ENCODE measurements around the gene PSMD10. TPM values are rescaled to one million over a fixed set of nuclear protein-coding genes. Genes with fewer than 3 reads are reported as not detected.

The PSMD10 gene
- total RNA-seq, 1 donor from 2014 or later = 47.3 TPM

- Histone ChIP-seq H3K4me2 (ENCODE audit: low read length) (peak overlapping the region; percentile 83), H3K9ac (ENCODE audit: low read length) (peak overlapping the region; percentile 98), H3K36me3 (ENCODE audit: insufficient read depth, low read length) (no peaks in the 10 kb centered on the region), H3K4me1 (ENCODE audit: insufficient read depth, low read length) (no peaks in the 10 kb centered on the region), H3K4me3 (ENCODE audit: insufficient read depth, low read depth, low read length) (peak overlapping the region; percentile 84), H3K9me3 (ENCODE audit: insufficient read depth, low read depth, low read length) (no peaks in the 10 kb centered on the region), H3K27me3 (ENCODE audit: insufficient read depth, low read length) (no peaks in the 10 kb centered on the region), H3K27ac (ENCODE audit: low read depth, low read length) (peak overlapping the region; percentile 93), H2AFZ (ENCODE audit: low read depth, low read length) (no peak overlapping the region), H3K79me2 (ENCODE audit: insufficient read depth, low read length) (peaks cover 37% of the 10 kb centered on the region), H4K20me1 (ENCODE audit: insufficient read depth, low read length) (no peaks in the 10 kb centered on the region)
- Mint-ChIP-seq H3K27ac (ENCODE audit: unreplicated experiment) (no peak overlapping the region), H3K9me3 (ENCODE audit: unreplicated experiment) (no peaks in the 10 kb centered on the region), H3K4me1 (ENCODE audit: low read depth, unreplicated experiment) (peaks cover 3% of the 10 kb centered on the region), H3K36me3 (ENCODE audit: low read depth, unreplicated experiment) (no peaks in the 10 kb centered on the region), H3K4me3 (ENCODE audit: unreplicated experiment) (no peak overlapping the region), H3K27me3 (ENCODE audit: low read depth, unreplicated experiment) (no peaks in the 10 kb centered on the region)
- FAIRE-seq (peak; percentile 97), DNase-seq (ENCODE audit: low read depth) (peak; percentile 41)
- no peak for TF ChIP-seq EZH2 (IDR thresholded peaks at IDR 0.05; ENCODE audit: insufficient read depth, low read length)
- TF ChIP-seq CTCF (IDR thresholded peaks at IDR 0.05; ENCODE audit: insufficient read depth, low read depth, low read length) = no peak
Observed at GRCh38 chrX:108090491-108091263, 665 bp downstream of the PSMD10 start.

GRCh38 chrX:108088511-108088910, 2.8 kb downstream of the PSMD10 start:
- no peak overlapping the region for H3K4me3 ChIP-seq (ENCODE audit: insufficient read depth, low read depth, low read length)
- H3K27ac Mint-ChIP-seq (ENCODE audit: unreplicated experiment) = no peak overlapping the region
- no peaks in the 10 kb centered on the region for H3K27me3 ChIP-seq (ENCODE audit: insufficient read depth, low read length)
- FAIRE-seq (peak; percentile 90), DNase-seq (ENCODE audit: low read depth) (no peak)
- TF ChIP-seq EZH2 (IDR thresholded peaks at IDR 0.05; ENCODE audit: insufficient read depth, low read length) = no peak
- no peak for TF ChIP-seq CTCF (IDR thresholded peaks at IDR 0.05; ENCODE audit: insufficient read depth, low read depth, low read length)
- peaks cover 37% of the 10 kb centered on the region for H3K79me2 ChIP-seq (ENCODE audit: insufficient read depth, low read length)
- H3K4me3 Mint-ChIP-seq (ENCODE audit: unreplicated experiment) = no peak overlapping the region
- H3K9me3 ChIP-seq (ENCODE audit: insufficient read depth, low read depth, low read length) = no peaks in the 10 kb centered on the region
- no peaks in the 10 kb centered on the region for H3K36me3 Mint-ChIP-seq (ENCODE audit: low read depth, unreplicated experiment)
- H3K27me3 Mint-ChIP-seq (ENCODE audit: low read depth, unreplicated experiment) = no peaks in the 10 kb centered on the region
- H2AFZ ChIP-seq (ENCODE audit: low read depth, low read length) = no peak overlapping the region
- no peaks in the 10 kb centered on the region for H4K20me1 ChIP-seq (ENCODE audit: insufficient read depth, low read length)
- no peaks in the 10 kb centered on the region for H3K4me1 ChIP-seq (ENCODE audit: insufficient read depth, low read length)
- H3K4me2 ChIP-seq (ENCODE audit: low read length) = no peak overlapping the region
- peaks cover 3% of the 10 kb centered on the region for H3K4me1 Mint-ChIP-seq (ENCODE audit: low read depth, unreplicated experiment)
- H3K36me3 ChIP-seq (ENCODE audit: insufficient read depth, low read length) = peaks cover 3% of the 10 kb centered on the region
- H3K9ac ChIP-seq (ENCODE audit: low read length) = no peak overlapping the region
- H3K9me3 Mint-ChIP-seq (ENCODE audit: unreplicated experiment) = no peaks in the 10 kb centered on the region
- H3K27ac ChIP-seq (ENCODE audit: low read depth, low read length) = no peak overlapping the region

- H3K27ac ChIP-seq (ENCODE audit: low read depth, low read length) = no peak overlapping the region
- H2AFZ ChIP-seq (ENCODE audit: low read depth, low read length) = no peak overlapping the region
- no peak overlapping the region for H3K4me3 ChIP-seq (ENCODE audit: insufficient read depth, low read depth, low read length)
- Mint-ChIP-seq H3K36me3 (ENCODE audit: low read depth, unreplicated experiment) (no peaks in the 10 kb centered on the region), H3K27me3 (ENCODE audit: low read depth, unreplicated experiment) (no peaks in the 10 kb centered on the region), H3K4me3 (ENCODE audit: unreplicated experiment) (no peak overlapping the region), H3K9me3 (ENCODE audit: unreplicated experiment) (no peaks in the 10 kb centered on the region), H3K27ac (ENCODE audit: unreplicated experiment) (no peak overlapping the region), H3K4me1 (ENCODE audit: low read depth, unreplicated experiment) (peaks cover 3% of the 10 kb centered on the region)
- no peaks in the 10 kb centered on the region for H3K4me1 ChIP-seq (ENCODE audit: insufficient read depth, low read length)
- H3K9ac ChIP-seq (ENCODE audit: low read length) = no peak overlapping the region
- H3K36me3 ChIP-seq (ENCODE audit: insufficient read depth, low read length) = peaks cover 3% of the 10 kb centered on the region
- peaks cover 31% of the 10 kb centered on the region for H3K79me2 ChIP-seq (ENCODE audit: insufficient read depth, low read length)
- no peak overlapping the region for H3K4me2 ChIP-seq (ENCODE audit: low read length)
- no peaks in the 10 kb centered on the region for H4K20me1 ChIP-seq (ENCODE audit: insufficient read depth, low read length)
- no peaks in the 10 kb centered on the region for H3K9me3 ChIP-seq (ENCODE audit: insufficient read depth, low read depth, low read length)
- FAIRE-seq (no peak), DNase-seq (ENCODE audit: low read depth) (no peak)
- H3K27me3 ChIP-seq (ENCODE audit: insufficient read depth, low read length) = no peaks in the 10 kb centered on the region
- TF ChIP-seq EZH2 (IDR thresholded peaks at IDR 0.05; ENCODE audit: insufficient read depth, low read length) (no peak), CTCF (IDR thresholded peaks at IDR 0.05; ENCODE audit: insufficient read depth, low read depth, low read length) (no peak)
Observed at GRCh38 chrX:108087792-108088191, 3.5 kb downstream of the PSMD10 start.

All from astrocyte (in vitro differentiated cells and primary cell).